HG02623 (cell line): Measurements from ENCODE around the gene CADPS.

Source experiments
- ATAC-seq: cut with Tn5 transposase; IDR thresholded peaks from one replicate; pipeline ENCODE4 v1.9.1; 2021; ENCODE audit warnings: moderate library complexity; ENCODE audit not compliant: unreplicated experiment

Gene CADPS

DNA sequence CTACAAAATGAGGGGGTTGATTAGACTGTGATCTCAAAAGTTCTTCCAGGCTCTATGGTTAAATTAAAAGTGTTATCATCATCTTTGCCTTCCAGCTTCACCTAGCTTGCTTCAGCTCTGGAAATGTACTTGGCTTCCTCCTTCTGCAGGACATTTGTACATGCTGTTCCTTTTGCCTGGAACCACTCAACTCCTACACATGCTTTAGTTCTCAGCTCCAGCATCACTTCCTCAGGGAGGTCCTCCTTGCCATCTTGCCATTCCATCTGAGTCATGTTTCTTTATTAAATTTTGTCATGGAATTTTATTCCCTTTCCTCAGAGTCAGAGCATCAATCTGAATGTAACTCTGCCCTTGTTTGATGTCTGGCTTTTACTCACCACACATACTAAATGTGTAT, 343.2 kb downstream of the CADPS start:
- no peak for ATAC-seq

DNA sequence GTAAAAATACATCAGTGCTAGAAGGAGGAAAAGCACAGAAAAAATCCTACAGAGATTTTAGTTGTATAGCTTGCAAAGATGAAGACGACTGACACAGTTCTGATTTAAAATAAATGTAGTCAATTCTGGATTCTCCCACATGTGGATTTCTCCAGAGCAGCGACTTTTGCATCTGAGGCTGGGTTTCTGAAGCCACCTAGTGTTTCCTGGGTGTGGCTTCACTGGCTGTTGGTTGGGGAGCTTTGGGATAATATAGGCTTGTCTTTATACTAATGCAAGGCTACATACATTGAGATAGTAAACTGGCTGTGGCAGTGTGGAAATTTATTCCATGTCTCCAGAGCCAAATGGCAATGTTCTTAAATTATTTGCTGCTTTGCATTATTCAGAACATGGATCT, 343.7 kb downstream of the CADPS start:
- ATAC-seq: no peak

DNA sequence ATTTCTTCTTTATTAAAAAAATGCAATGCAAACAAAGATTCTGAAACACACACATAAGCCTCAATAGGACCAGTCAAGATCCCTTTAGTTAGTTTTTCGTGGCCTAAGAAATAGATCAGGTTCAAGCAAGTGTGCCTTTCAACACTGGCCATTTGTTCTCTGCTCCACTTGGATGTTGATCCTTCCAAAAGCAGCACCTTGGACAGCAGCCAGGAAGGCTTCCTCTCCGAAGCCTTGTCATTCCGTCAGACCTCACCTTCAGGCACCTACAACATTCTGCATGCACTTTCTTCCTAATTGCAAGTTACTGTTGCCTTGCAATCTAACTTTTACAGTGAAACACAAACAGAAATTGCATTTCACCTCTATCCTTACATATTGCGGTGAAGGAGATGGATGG, 346.0 kb downstream of the CADPS start:
- ATAC-seq: no peak

DNA sequence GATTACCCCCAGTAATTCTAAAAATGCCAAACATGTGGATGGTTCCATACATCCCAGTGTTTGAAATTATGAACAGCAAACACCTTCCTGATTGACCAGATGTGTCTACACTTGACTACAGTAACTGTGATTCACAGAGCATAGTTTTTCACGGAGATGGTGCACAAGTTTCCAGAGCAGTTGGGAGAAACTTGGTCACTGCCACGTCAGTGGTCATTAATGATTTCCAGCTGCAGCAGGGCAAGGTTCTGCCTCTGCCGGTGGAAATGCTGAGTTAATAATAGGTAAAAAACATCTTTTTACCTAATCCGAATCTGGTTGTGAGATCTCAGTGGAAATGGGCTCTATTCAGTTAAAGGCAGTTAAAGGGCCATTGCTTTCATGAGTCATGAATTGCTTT, 347.7 kb downstream of the CADPS start:
- no peak for ATAC-seq

DNA sequence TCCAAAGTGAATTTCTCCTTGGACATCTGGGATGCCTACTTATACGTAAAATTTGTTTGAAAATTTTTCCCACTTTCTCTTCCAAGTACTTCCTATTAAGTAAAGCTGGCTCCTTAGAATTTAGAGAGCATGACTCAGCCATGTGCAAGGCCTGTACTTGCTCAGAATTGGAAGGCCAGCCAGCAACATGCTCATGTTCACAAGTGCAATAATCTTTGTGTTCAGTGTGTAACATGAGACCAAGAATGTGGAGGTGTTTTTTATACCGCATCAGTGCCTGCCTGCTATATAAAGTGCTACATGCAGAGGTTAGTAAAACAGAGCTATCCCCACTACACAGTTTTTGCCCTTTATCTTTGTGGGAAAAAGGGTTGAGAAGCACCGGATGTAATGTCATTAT, 349.9 kb downstream of the CADPS start:
- no peak for ATAC-seq

DNA sequence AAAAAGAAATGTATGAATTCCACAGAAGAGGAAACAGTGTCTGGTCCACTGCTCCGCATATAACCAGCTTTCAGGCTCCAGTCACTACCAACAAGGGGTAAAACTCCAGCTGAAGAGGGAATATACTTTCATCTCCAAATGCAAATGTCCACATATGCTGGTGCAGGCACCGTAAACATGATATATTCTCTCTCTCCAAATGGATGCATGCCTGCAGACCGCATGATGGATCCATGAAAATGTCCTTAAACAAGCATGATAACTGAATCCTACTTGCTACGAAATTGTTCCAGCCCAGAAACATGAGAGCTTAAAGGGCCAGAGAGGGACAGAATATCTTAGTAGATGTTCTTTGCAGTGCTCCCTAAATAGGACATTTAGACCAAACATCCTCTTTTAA, 351.5 kb downstream of the CADPS start:
- no peak for ATAC-seq

DNA sequence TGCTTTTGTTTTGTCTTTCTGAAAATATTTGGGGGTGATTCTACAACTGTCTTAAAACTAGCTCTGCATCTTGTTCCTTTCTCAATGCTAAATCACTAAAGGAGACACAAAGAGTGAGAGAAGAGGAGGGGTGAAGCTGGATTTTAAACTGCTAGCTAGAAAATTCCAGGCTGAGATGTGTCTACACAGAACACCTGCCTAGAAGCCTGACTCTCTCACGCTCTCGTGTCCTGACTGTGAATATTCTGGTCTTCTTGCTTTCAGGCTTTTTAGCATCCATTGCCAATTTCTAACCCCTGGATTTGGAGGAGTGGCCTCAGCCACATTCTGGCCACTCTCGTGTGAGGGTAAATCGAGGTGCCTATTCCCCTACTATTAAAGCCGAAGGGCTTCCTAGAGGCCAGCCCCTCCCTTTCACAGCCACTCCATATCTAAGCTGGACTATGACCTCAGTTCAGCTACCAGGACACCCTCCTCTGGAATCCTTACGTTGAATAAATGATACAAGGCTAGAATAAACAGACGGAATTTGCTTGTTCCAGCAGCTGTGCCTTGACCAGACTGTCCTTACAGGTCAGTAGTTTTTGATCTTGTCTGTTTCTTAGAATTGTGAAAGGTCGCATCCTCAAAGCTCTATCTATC, 353.6 kb downstream of the CADPS start:
- no peak for ATAC-seq

DNA sequence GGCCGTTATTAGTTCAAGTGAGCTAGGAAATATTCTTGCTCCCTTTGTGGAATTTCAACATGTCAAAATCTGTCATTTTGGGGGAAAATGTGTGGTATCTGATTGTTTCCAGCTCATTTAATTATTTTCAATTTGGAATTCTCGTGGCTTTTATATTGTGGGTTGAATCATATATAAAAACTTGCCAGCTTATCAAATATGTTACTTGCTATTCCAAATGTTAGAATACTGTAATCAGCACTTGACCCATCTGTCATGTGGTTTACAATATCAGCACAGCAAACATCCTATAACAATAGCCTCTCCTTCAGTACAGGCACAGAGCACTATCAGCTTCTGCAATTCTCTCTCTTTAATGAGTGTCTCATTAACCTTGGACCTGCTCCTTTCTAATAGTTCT, 371.7 kb downstream of the CADPS start:
- ATAC-seq: no peak

DNA sequence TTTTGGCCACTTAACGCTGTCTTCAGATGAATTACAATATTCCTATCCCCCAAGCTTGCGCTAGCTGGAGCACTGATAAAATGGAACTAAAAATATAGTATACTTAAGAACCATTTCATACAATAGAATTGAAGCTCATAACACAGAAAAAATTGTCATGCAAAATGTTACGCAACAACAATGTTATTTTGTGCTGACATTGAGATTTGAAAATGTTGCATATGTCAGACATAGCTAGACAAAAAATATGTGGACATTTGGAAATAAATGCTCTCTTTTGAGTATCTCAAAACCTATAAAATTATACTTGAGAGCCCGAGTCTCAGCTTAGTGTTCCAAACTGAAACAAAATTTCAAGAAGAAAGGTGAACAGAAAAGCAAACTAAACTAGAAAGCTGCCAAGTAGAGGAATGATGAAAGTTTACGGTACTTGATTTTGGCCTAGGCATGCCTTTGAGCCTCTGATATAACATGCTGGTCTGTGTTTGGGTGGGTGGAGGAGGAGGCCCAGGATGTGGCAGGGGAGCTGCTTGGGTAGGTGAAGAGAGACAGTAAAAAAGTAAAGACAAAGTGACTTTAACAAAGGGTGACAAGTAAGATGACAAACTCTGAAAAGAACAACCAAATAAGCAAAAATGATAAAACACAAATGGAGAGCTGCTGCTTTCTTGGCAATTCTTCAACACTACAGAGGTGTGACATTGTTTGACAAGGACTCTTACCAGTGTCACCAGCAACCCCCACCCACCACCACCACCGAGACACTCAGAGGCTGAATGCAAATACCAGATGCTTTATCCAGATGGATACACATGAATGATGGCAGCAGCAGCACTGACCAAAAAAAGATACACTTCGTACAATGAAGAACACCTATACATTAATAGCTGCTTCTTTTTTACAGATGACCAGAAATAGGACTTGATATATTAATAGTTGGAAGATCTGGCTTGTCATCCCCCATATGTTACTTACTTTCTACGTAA, 372.6 kb downstream of the CADPS start:
- no peak for ATAC-seq

DNA sequence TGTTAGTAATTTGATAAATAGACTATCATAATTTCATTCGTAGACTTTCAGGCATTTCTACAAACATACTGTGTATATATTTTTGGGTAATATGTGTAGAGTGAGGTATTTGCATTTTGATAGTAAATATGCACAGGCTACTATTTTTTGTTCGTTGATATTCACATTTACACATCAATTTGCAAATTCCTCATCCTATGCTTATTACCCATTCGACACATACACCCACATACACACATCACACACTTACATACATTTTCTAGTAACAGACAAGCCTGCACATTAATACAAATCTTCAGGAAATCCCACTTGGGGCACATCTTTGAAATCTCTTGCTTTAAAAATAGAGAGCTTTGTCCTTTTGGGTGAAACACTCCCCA, 373.9 kb downstream of the CADPS start:
- ATAC-seq: no peak

DNA sequence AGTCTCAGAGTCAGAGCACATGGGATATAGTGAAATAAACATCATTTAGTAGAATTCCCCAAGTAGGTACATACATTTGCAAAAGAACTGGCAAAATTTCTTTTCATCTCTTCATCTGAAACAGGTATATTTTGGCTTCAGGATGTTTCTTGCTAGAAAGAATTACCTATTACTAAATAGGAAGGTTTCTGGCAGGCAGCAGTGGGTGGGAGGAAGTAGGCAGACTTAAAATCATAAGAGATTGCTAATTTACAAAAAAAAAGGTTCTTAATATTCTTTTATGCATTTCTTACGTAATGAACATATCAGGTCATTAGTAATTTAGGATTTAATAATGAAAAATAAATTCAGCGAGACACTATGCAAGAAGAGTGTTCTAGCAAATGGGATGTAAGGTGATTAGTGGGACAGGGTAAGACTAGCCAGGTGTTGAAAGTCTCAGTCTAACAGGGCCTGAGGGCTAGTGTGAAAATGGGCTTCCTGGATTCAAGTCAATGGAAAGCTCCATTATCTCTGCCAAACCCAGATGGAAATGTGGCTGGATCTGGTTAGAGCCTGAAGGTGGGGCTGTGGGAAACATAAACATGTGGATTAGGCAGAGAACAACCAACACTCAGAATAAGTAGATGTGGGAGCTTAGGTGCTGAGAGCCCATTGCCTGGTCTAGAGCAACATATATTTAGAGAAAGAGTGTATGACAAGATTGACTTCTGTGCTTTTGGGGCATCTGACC, 374.5 kb downstream of the CADPS start:
- no peak for ATAC-seq

DNA sequence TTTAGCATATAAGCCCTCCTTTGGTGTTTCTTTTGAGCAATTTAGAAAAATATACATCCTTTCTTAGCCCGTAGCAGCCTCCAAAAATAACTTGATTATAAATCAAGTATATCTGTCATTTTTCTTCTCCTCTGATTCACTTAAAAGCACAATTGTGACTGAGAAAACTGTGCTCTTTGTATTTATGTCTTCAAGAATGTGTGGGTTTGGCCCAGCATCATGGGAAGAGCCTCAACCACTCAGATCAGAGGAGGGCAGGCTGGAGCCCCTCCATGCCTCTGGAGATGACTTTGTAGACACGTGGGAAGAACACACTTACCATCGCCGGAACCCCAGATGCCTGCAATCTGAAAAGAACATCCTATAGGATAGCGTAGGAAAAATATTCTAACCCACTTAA, 378.1 kb downstream of the CADPS start:
- no peak for ATAC-seq

DNA sequence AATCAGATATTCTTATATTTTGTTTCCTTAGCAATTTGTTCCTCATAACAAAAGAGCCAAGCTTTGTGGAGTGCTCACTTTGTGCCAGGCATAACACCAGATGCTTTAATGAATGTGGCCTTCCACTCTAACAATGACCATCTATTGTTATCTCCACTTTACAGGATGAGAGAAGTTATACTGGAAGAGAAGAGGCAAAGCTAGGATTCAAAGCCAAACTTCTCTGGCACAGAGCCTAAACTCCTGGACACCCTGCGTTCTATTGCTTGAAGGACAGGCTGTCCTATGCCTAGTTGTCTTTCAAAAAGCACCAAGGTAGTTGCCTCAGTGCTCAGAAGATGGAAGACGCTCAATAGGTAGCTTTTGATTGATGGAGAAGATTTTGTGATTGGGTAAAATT, 378.7 kb downstream of the CADPS start:
- ATAC-seq: no peak

DNA sequence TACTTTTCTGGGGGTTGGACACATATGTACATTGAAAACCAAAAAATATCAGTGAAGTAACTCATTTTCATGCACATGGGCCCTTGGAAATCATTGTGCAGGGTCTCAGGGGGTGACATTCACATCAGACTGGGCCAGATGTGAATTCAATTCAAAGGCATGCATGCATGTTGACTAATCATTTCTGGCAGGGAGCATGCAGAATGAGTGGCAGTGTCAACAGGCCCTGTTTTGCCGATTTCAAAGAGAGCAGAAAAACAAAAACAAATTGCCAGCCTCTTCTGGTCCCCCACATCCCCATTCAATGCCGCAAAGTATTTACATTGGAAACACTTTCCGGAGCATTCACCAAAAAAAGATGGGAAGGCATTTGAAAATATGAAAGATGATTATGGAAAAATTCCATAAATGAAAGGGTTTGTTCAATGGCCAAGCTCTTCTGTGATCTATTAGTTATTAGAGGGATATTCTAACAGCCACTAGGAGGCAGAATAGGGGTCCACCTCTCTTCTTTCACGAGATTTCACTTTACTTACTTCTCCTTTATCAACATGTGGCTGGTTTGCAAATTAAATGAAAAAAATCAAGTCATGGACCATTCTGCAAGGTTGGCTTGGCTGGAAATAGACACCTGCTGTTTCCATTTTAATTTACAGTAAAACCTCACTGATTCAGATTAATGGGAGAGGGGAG, 382.0 kb downstream of the CADPS start:
- no peak for ATAC-seq

DNA sequence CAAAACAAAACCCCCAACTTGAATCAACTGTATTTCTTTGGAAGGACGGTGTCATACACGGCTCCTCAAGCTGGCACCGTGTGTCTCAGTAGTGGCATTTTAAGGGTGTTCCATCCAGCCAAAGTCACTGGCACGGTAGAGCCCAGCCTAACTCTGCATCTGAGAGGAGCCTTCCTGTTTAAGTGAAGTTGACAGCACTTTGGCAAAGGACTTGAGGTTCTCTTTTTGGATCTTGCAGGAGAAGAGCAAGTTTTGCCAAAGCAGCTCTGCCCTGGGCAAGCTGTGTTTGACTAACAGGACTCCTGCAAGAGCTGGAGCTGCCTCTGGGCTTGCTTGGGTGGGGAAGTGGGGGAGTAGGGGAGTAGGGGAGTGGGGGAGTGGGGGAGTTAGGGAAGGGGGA, 392.3 kb downstream of the CADPS start:
- ATAC-seq: no peak

DNA sequence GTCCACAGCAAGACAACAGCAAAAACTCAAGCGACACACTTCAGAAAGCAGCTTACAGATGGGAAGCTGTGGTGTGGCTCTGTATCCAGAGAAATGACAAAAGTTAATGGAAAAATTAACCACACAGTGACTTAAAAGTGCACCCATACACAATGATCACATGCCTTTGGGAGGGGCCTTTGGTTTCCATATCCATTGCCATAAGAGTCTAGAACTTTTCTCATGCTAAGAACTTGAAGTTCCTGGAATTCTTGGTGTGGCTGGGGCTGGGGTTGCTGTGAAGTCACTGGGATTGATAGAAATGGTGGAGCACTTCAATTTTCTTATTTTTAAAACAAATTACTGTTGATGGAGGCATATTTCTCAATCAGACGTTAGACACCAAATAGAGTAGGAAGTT, 393.3 kb downstream of the CADPS start:
- no peak for ATAC-seq

DNA sequence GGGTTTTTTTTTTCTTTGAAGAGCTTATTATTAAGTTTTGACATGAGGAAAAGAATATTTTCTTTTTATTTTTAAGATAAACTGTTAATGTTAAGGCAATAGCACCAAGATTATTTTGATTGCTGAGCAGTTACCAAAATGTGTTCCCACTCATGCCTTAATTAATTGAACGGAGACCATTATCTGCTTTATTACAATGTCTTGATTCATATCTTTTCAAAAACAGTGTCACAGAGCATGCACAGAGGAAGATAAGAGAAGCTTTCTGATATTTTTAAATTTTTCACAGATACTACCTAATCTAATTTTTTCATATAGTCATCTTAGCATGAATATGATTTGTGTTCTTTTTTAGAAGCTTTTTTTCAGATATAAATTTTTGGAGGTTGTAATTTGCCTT, 395.2 kb downstream of the CADPS start:
- no peak for ATAC-seq

DNA sequence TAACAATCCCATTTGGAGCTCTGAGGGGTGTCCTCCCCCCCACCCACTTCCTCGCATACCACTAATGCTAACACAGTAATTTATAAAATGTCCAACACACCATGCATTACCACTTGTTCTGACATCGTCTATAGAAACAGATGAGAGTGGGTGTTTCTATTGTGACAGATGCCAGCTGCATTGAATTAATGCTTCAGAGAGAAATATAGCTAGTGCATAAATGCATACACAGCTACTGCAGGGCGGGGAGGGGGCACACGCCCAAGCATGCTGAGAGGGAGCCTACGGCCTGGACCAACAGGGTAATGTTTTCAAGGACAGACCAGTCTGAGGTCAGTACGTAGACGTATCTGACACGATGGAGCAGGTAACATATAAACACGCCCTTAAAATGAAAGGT, 395.9 kb downstream of the CADPS start:
- ATAC-seq: no peak

DNA sequence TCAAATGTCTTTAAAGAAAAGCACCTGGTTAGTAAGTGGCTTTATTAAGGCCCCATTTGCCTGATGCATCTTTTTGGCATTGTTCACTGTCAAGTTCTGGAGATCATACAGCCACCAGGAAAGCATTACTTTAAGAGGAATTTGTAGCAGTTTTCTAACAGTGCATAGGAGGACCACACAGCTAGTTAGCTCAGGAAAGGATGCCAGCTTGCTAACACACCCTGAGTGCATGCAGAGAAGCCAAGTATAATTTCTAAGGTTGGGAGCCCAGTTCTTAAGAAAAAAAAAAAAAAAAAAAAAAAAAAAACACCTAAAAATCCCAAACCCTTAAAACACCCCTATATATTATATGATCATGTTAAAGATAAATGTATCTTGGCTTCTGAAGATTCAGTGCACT, 399.9 kb downstream of the CADPS start:
- ATAC-seq: no peak

DNA sequence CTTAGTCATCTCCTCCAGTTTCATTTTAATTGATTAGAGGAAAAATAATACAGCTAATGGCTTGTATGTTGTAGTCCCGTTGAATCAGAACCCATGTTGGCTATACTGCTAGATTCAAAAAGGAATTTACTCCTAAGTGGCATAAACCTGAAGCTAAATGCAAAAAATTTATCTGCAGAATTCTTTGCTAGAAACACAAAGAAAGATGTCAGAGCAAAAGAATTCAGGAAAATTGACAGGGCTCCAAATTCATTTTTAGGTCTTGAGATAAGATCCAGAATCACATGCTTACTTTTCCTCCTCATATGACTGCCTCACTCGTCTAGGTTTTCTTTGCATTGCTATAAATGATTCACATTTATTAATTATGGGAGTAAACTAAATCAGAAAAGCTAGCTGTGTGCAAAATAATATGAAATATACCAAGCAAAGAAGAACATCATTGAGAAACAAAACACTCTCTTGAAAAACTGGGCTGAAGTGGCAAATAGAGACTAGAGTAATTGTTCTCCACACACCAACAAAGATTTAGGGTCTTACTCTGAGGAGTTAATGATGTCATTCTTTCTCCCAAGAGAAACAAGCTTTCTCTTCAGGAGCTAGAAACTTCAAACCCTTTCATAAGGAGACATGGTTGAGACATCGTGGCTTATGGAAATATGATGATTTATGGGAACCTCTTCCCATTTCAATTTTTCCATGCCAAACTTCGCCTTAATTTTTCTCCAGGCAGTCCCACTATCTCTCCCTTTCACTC, 407.1 kb downstream of the CADPS start:
- ATAC-seq: no peak

DNA sequence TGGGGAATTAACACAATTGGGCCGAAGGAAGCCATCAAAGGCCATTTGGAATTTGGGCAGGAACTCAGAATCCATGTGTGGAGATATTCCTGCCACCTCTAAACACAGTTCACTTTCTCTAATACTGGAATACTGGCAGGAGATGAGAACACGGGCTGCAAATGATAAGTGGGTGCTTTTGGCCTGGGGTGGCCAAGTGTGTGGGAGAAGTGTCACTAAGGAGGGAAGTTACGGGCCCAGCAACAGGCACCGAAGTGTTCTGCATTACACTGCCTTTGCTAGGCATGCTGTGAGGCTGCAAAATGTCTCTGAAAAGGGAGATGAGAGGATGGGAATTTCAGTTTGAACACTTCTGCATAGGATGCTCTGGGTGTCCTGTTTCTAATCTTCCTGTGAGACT, 412.4 kb downstream of the CADPS start:
- ATAC-seq: no peak
